Activated T-helper 1 cell treated with anti-CD3 and anti-CD28 coated beads, Interleukin-12 subunit alpha, Interleukin-12 subunit beta, Interleukin-2, Interleukin-4 antibody, amounts not matched to agents 30 ng/mL and 10 ng/mL and 1 ng/mL, durations not matched to agents 14 hours and 24 hours and 36 hours (primary cell): ENCODE measurements around the gene OSTC. TPM values are rescaled to one million over a fixed set of nuclear protein-coding genes. Genes with fewer than 3 reads are reported as not detected.
"Not testable (repeated sequence)": the region's sequence is repeated elsewhere in the genome, so short reads cannot be mapped to it uniquely, and the experiment has no call there.

Source experiments
- DNase-seq: peaks from one replicate; pipeline ENCODE4 v3.0.0; 2021; ENCODE audit warnings: low spot score
- H3K27ac Mint-ChIP-seq: one replicate; pipeline ENCODE4 v1.8.0; 2021; ENCODE audit warnings: mild to moderate bottlenecking, mixed read lengths
- H3K27me3 Mint-ChIP-seq: one replicate; pipeline ENCODE4 v1.8.0; 2022; ENCODE audit warnings: mild to moderate bottlenecking, moderate library complexity, mixed read lengths; ENCODE audit not compliant: insufficient read depth
- H3K36me3 Mint-ChIP-seq: one replicate; pipeline ENCODE4 v1.8.0; 2021; ENCODE audit warnings: low read depth, mixed read lengths
- H3K4me1 Mint-ChIP-seq: one replicate; pipeline ENCODE4 v1.8.0; 2021; ENCODE audit warnings: low read depth, mixed read lengths
- H3K4me3 Mint-ChIP-seq: one replicate; pipeline ENCODE4 v1.8.0; 2021; ENCODE audit warnings: mild to moderate bottlenecking, moderate library complexity, mixed read lengths
- H3K9me3 Mint-ChIP-seq: one replicate; pipeline ENCODE4 v1.8.0; 2021; ENCODE audit warnings: mixed read lengths
- intact Hi-C: fragments of 100-400 bp; cut with micrococcal nuclease; formaldehyde crosslinking; loops from one replicate; pipeline ENCODE4 v1.15.1; 2024
- total RNA-seq: library from RNA; stranded (reverse); gene quantifications from 2 replicates; pipeline ENCODE4 v1.2.3, GENCODE V29; 2022

Gene OSTC
- total RNA-seq, 1 donor from 2014 or later = 96.1 TPM

DNA sequence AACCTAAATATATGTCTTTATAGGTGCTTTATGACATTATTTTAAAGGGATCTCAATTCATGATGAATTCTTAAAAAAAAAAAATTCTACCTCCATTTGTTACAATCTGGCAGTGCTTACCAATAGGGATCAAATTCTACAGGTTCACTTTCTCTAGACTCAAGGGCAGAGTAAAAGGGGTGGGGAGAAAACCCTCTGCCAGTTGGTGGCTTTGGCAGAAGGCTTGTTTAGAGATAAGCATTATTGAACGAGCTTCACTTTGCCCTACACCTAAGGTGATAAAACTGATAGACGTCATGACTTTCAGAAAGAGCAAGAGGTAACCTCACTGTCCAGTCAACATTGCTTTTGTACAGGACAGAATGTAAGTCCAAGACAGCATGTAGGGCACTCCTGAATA, 53.6 kb downstream of the OSTC start:
- H3K27ac Mint-ChIP-seq = no peak overlapping the region
- H3K4me3 Mint-ChIP-seq = no peak overlapping the region
- H3K27me3 Mint-ChIP-seq = peaks cover 4% of the 10 kb centered on the region
- peaks cover 12% of the 10 kb centered on the region for H3K4me1 Mint-ChIP-seq
- H3K9me3 Mint-ChIP-seq = no peaks in the 10 kb centered on the region
- no peaks in the 10 kb centered on the region for H3K36me3 Mint-ChIP-seq
- intact Hi-C loops = no loop called here
- no peak for DNase-seq

DNA sequence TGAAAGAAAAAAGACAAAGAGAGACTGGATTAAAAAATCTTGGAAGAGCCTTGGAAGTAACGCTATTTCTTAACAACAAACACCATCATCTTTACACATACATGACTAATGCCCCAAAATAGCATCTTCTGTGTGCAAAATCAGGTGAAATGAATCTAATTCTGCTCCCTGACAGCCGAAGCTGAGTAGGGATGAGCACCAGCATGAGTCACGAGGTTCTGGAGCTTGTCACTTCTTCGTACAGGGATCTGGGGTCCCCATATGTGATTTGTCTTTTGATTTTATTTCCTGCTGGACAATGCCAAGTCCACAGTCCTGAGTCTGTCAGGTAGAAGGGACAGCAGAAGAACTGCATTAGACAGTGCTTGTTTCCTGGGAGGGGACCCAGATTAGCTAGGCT, 55.9 kb downstream of the OSTC start:
- Mint-ChIP-seq H3K9me3 (no peaks in the 10 kb centered on the region), H3K27ac (no peak overlapping the region), H3K4me1 (peaks cover 12% of the 10 kb centered on the region), H3K27me3 (peaks cover 4% of the 10 kb centered on the region), H3K4me3 (no peak overlapping the region), H3K36me3 (no peaks in the 10 kb centered on the region)
- intact Hi-C loops = no loop called here
- DNase-seq = no peak

DNA sequence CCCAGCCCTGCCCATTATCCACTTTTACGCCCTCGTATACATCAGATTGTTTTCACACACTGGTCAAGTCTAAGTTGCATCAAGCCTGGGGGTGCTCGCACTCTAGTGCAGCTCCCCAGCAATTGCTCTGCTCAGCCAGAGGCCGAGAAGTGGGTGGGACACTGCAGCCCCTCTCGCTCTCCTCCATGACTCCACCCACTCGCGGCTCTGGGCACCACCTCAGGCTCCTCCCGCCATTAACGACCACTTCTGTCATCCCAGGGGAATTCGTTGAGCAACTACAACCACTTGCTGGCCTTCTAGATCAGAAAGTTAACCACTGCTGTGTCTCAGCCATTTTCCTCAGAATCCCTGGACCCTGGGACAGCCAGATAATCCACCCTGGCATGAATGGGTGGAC, 58.8 kb downstream of the OSTC start:
- no peak overlapping the region for H3K27ac Mint-ChIP-seq
- H3K4me3 Mint-ChIP-seq = no peak overlapping the region
- intact Hi-C loops = no loop called here
- DNase-seq = no peak
- peaks cover 4% of the 10 kb centered on the region for H3K27me3 Mint-ChIP-seq
- H3K4me1 Mint-ChIP-seq = no peaks in the 10 kb centered on the region
- H3K36me3 Mint-ChIP-seq = no peaks in the 10 kb centered on the region
- no peaks in the 10 kb centered on the region for H3K9me3 Mint-ChIP-seq

DNA sequence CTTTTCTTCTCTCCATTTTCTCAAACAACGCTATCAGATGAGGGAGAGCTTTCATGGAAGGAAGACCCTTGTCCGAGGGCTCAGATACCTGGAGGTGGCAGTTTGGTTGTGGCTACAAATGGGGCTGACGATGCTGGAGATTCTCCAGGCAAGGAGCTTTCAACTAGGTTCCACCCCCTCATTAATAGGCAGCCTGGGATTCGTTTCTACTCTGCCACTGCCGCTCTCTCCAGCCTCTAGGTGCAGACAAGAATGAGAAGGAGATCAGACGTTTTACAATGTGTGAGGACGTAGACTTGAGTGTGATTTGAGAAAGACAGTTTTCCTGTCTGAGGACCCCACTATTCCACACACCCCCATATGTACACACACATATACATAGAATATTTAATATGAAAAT, 59.3 kb downstream of the OSTC start:
- Mint-ChIP-seq H3K27ac (no peak overlapping the region), H3K4me3 (no peak overlapping the region), H3K36me3 (no peaks in the 10 kb centered on the region), H3K27me3 (peaks cover 4% of the 10 kb centered on the region), H3K4me1 (no peaks in the 10 kb centered on the region), H3K9me3 (no peaks in the 10 kb centered on the region)
- intact Hi-C loops = no loop called here
- no peak for DNase-seq

DNA sequence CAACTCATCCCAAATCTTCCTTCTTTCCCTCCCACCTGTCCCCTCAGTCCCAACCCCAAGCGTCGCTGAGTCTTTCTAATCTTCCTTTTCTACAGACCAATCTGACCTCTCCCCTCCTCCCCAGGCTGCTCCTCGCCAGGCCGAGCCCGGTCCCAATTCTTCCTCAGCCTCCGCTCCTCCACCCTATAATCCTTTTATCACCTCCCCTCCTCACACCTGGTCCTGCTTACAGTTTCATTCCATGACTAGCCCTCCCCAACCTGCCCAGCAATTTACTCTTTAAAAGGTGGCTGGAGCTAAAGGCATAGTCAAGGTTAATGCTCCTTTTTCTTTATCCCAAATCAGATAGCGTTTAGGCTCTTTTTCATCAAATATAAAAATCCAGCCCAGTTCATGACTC, 60.2 kb downstream of the OSTC start:
- H3K9me3 Mint-ChIP-seq, H3K36me3 Mint-ChIP-seq, H3K4me3 Mint-ChIP-seq, H3K27ac Mint-ChIP-seq, H3K4me1 Mint-ChIP-seq, H3K27me3 Mint-ChIP-seq, intact Hi-C loops, DNase-seq: not testable (repeated sequence)

DNA sequence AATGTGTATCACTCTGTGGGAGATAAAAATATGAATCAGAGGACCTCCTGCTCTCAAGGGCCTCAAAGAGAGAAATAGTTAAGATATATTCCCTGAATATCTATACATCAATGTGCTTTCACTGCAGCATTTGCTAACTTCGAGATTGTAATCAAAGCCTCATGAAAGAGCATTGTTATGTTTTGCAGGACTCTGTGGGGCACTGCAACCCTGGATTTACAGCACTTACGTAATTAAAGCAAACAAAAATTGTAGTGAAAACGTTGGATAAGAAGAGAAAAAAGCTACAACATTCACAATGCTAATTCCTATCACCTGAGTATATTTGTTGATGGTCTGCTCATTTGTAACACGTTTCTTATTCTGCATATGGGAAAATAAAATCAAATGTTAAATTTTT, 64.5 kb downstream of the OSTC start:
- H3K27ac Mint-ChIP-seq = no peak overlapping the region
- H3K9me3 Mint-ChIP-seq = no peaks in the 10 kb centered on the region
- H3K27me3 Mint-ChIP-seq = peaks cover 2% of the 10 kb centered on the region
- DNase-seq = no peak
- H3K4me1 Mint-ChIP-seq = no peaks in the 10 kb centered on the region
- H3K4me3 Mint-ChIP-seq = no peak overlapping the region
- intact Hi-C loops = no loop called here
- no peaks in the 10 kb centered on the region for H3K36me3 Mint-ChIP-seq

DNA sequence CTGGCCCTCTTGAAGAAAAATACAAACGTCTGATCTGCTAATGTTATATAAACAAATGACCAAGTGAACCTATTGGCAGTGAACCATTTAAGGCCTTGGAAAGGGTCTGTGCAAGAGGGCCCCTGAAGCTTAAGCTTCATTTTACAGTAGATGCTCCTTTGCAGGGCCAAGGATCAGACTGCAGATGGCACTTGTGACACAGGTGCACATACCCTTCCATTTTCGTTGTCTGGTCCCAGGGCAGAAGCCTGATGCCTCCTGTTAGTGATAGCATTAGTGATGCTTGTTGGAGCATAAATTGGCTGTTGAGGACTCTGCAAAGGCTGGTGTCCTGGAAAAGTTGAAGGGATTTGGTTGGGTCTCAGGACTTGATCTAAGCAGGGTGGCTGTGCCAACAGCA, 65.9 kb downstream of the OSTC start:
- Mint-ChIP-seq H3K4me3 (no peak overlapping the region), H3K4me1 (no peaks in the 10 kb centered on the region), H3K9me3 (no peaks in the 10 kb centered on the region), H3K27ac (no peak overlapping the region), H3K36me3 (no peaks in the 10 kb centered on the region), H3K27me3 (peaks cover 5% of the 10 kb centered on the region)
- intact Hi-C loops = no loop called here
- no peak for DNase-seq

DNA sequence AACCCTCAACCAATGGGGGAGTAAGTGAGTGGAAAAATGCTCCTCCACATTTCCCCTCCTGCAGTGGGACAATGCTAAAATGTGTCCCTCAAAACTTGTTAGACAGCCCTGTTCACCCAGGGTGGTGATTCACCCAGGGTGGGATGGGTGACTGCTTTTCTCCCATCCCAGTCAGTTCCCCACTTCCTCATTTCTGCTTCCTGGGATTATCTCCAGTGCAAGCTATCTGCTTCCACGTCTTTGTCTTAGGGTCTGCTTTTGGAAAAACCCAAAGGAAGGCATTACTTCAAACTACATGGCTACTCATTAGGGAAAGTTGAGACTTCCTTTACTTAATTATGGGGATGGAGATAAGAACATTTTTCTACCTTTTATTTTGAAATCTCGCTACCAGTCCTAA, 67.0 kb downstream of the OSTC start:
- no peaks in the 10 kb centered on the region for H3K36me3 Mint-ChIP-seq
- H3K27ac Mint-ChIP-seq = no peak overlapping the region
- no peaks in the 10 kb centered on the region for H3K4me1 Mint-ChIP-seq
- no peaks in the 10 kb centered on the region for H3K9me3 Mint-ChIP-seq
- peaks cover 7% of the 10 kb centered on the region for H3K27me3 Mint-ChIP-seq
- DNase-seq = no peak
- no peak overlapping the region for H3K4me3 Mint-ChIP-seq
- intact Hi-C loops = no loop called here

Other genes with a start within 250 kb of the OSTC start
- gene RPL34, start 30.0 kb upstream of the OSTC start, total RNA-seq = 1,258 and 1,304 TPM in 2 replicates
- not detected in 2 replicates for gene ETNPPL, start 112.5 kb downstream of the OSTC start, total RNA-seq